Stimulated activated CD8-positive, alpha-beta memory T cell treated with anti-CD3 and anti-CD28 coated beads, Interleukin-4, amount 100 ng/mL, for 4 hours (primary cell): ENCODE results near the gene NPR3.

Source experiments
- DNase-seq, 2 donors: peaks; one replicate each; pipeline ENCODE4 v3.0.0-alpha.2; 2020; ENCODE audit warnings: low read depth in 2 of 2, low spot score in 1 of 2

Gene NPR3

GRCh38 chr5:32711681-32712480 is 760 bp downstream of the NPR3 start:
- DNase-seq: no peak

DNA sequence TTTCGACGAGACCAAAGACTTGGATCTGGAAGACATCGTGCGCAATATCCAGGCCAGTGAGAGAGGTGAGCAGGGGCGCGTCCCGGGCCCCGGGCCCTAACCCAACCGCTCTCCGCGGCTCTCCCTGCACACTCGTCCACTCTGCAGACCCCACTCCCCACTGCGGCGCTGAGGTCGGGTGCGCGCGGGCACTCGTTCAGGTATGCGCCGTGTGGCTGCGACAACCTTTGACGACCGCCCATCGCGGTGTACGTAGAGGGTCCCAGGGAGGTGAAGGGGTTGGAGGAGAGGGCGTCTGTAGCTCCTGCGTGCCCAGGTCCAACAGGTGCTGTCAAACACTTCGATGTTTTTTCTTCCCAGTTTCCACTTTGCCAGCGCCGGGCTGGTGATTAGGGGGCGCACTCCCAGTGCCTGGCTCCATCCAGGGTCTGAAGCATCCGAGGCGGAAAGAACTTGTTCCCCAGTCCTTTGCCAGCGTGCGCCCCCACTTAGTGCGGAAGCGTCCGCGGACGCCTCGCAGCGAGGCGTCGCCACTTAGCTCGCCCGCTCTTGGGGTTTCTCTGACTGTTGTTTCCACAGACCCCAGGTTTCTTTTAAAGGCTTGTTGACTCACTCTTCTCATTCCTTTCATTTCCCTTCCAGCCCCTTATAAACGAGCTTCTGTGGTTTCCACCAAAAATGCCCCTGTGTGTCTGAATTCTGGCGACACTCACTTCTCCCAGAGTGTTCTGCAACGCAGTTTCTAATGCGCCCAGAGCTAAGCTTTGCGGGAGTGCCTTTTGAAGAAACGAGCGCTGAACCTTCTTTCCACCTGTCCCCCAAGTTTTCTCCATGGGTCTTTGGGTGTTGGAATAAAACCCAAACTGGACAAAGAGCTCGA is 1.6 kb downstream of the NPR3 start:
- no peak for DNase-seq

DNA sequence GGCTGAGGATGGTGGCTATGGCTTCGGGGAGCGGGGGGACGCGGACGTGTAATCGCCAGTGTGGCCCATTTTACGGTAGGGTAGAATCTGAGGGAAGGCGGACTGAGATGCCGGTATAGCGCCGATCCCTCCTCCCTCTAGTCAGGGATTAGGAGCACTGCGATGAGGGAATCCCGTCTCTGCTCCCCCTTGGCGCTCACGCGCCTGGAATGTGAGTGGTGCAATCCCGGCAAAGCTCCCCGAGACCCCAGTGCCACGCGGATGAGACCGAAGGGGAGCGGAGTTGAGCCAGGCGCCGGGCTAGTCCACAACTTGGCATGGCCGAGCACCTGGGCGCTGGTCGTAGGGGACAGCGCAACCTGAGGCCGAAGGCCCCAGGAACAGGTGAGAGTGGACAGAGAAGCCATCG is 2.2 kb downstream of the NPR3 start:
- DNase-seq: no peak

DNA sequence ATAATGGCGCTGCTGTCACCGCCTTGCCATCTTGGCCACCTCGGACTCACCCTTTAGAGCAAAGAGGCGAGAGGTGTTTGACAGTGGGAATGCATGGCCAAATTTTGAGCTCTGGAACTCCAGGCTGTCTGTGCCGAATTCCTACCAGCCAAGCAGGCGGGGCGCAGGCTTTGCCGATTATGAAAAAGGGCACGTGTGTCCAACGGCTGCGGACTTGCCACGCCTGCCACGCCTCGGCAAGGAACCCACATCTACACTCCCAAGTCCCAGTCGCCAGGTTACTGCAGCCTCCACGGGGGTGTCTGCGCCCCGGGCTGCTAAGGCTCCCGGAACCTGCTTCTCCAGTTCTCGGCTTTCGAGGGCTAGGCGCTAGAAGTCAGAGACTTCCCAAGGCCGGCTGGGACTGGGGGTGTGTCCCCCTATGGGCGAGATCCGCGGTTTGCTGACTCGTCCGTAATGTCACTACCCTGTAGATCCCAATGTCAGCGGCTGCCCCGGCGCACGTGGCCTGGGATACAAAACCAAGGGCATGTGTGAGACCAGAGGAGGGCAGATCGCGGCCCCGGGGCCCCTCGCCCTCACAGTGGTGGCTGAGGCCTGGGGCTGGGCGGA is 2.8 kb downstream of the NPR3 start:
- DNase-seq: no peak

GRCh38 chr5:32714836-32715235 is 3.7 kb downstream of the NPR3 start:
- no peak for DNase-seq

DNA sequence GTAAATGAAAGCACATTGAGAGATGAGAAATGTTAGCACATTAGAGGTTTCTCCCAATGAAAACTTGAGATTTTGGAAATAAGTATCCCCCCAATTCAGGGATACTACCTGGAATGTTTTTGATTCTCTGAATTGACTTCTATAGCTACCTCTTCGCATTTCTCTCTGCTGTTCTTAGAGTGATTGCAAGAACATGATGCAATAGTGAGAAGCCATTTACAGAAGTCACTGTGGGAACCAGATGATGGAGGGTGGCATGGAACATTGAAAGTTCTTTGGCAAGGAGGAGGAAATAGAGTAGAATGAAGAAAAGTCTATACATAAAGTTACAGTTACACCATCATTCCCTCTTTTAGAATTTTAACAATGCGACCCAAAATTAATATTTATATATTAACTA is 9.2 kb downstream of the NPR3 start:
- no peak for DNase-seq

- DNase-seq: no peak
Observed at GRCh38 chr5:32721626-32722025, 10.5 kb downstream of the NPR3 start.

DNA sequence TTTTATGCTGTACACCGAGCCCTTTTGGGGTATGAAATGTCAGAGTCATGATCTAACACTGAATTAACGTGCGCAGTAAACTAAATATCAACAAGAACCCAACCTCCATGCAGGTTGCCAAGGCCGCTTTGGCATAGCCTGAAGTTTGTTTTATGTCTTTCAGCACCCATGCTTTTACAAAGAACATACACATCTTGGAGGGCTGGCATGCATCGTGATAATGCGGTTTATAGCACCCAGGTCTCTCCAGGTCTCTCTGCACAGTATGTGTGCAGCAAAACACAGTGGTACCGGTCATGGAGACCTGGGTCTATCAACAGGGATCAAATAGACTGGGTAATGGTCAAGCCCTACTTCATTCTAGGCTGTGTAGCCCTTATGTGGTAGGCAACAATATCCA is 11.8 kb downstream of the NPR3 start:
- no peak for DNase-seq

DNA sequence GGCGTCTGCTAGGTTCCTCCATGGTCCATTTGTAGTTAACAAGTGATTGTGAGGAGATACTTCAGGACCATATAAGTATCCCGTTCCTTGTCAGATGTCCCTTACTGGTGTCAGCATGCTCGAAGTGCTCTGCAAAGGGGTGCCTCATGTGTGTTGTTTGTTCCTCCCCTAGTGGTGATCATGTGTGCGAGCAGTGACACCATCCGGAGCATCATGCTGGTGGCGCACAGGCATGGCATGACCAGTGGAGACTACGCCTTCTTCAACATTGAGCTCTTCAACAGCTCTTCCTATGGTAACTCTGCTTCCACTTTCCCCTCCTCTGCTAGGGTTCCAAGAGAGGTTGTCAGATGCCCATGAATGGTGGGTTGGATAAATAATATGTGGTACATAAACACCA is 13.4 kb downstream of the NPR3 start:
- no peak for DNase-seq

GRCh38 chr5:32726086-32726557 is 15.0 kb downstream of the NPR3 start:
- no peak for DNase-seq

- no peak for DNase-seq
Observed at GRCh38 chr5:32729651-32730050, 18.5 kb downstream of the NPR3 start.

- DNase-seq: no peak
Observed at GRCh38 chr5:32733590-32734340, 22.6 kb downstream of the NPR3 start.

DNA sequence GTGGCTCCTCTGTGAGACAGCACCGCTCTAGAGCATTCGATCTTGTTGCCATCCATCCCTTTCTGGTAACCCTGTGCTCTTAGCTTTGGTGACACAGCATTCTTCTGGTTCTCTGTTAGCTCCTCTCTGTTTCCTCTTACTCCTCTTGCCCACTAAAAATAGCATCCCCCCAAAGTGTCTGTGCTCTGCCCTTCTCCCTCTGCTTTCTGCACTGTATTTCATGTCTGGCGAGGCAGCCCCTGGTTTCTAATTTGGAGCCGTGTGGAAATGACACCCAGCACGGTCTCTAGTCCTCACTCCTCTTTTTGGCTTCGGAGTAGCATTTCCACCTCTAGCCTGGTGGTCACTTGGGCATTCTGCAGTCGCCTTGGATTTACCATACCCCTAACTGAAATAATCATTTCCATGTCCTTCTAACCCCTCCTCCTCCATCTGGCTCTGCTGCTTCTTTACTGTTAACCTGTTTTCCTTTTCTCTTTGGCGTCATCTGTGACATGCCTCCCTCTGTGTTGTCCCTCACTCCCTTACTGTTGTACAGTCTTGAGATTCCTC is 23.8 kb downstream of the NPR3 start:
- DNase-seq: no peak

DNA sequence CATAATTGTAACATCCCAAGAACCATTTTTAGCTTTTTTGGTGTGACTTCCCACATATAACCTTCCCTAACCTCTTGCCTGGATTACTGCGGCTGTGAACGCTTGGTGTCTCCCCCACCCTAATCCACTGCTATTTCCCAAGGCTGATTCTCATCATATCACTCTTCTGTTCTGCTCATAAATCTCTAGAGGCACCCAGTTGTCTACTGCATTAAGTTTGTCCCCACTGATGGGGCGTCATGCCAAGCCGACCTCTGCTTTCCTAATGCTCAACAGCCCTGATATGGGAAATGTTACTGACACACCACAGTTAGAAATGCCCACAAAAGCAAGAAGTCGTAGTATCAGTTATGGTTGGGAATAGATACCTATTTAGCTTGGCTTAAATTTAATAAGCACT is 24.4 kb downstream of the NPR3 start:
- DNase-seq: no peak

- no peak for DNase-seq
Observed at GRCh38 chr5:32736842-32737241, 25.7 kb downstream of the NPR3 start.

DNA sequence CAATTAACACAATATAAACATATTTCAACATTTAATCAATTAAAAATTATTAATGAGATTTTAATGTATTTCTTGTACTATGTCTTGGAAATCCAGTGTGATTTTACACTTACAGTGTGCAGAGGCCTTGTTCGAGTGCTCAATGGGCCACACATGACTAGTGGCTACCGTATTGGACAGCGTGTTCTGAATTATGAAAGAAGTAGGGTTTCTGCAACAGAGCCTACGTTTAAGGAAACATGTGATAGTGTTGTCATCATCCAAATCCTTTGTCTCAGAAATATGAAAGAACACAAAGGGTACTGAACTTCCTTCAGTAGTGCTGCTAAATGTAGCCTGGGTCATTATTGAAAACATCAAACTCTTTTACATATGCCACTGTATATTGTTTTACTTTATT is 29.5 kb downstream of the NPR3 start:
- DNase-seq: no peak

DNA sequence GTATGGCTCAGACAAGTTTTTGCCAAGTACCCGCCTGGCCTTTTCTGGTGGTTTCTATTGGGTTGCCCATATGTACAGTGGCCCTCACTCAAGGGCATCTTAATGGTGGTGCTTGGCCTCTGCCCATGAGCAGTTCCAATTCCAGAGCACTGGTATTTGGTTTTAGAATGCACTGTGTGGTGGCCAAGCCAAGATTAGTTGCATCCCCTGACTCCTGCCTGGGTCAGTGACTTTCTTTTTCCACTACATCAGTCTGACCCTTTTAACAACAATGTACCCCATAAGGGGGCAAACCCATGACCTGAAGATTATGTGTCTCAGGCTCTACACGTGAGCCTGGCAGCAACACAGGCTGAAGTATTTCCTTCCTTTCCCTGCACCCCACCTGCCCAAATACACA is 34.2 kb downstream of the NPR3 start:
- no peak for DNase-seq

DNA sequence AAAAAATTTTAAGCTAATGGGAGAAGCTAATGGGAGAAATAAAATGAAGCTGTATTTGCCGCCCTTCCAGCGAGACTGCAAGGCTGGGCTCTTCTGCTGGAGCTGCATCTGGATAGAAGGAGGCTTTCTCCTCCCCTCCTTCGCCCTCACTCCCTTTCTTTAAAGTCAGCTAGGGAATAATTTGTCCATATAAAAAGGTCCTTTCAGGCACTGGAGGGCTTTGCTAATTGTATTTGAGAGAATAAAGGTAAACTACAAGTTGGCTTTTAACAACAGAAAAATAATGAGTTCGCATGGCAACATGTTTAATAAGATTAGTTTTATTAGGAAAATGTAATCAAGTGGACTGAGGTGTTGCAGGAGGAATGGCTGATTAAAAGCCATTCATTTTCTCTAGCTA is 41.3 kb downstream of the NPR3 start:
- no peak for DNase-seq

GRCh38 chr5:32753051-32753450 is 41.9 kb downstream of the NPR3 start:
- DNase-seq: no peak

- DNase-seq: no peak
Observed at GRCh38 chr5:32753765-32754164, 42.6 kb downstream of the NPR3 start.

DNA sequence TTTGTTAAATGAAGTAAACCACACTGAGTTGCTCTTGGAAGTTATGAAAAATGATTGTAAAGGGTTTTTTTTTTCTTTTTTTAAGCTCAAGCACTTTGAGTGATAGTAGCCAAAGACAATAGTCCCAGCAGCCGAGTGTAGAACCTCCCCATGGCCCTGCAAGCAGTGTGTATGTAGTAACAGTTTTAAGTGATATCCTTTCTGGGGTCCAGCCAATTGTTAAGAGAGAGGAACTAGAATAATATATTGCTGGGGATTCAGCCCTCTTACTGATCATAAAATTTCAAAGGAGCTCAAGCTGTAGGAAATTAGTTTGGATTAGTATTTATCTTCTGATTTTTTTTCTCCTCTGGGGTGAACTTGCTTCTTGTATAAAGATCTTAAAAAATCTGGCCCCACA is 43.2 kb downstream of the NPR3 start:
- DNase-seq: no peak
